OCI-LY7 (cell line): ENCODE results near the gene CIB1. TPM values are rescaled to one million over a fixed set of nuclear protein-coding genes. Genes with fewer than 3 reads are reported as not detected.

Experiments
- BruUV-seq: library from RNA; stranded (reverse); fragments of 400-500 nt; replicated peaks from 2 replicates; lab custom pipeline; 2021; lab: Mats Ljungman, UMichigan
- CTCF ChIA-PET: fragments of 300-600 bp; sonication (Branson Sonifier 250); formaldehyde crosslinking; loops from one replicate; lab custom pipeline; 2022; ENCODE audit warnings: antibody characterized with exemption; ENCODE audit not compliant: unreplicated experiment; lab: Charles Lee
- POLR2A ChIA-PET: fragments of 300-600 bp; sonication (Branson Sonifier 250); formaldehyde crosslinking; loops from one replicate; lab custom pipeline; 2022; ENCODE audit warnings: antibody characterized with exemption; lab: Charles Lee
- DNase-seq: peaks from one replicate; pipeline ENCODE4 v3.0.0-alpha.2; 2015; ENCODE audit warnings: low spot score
- H2AFZ ChIP-seq: fragments of 200-600 bp; sonication (generic), shearing (Covaris generic); 2 replicates; pipeline ENCODE4 v1.6.1; 2014; ENCODE audit warnings: mild to moderate bottlenecking, antibody characterized with exemption, low read length, moderate library complexity
- H3K27ac ChIP-seq: fragments of 200-600 bp; sonication (generic); 2 replicates; pipeline ENCODE4 v1.5.1; 2014; ENCODE audit warnings: mixed run types, low read depth, mild to moderate bottlenecking, moderate library complexity, low read length, inconsistent platforms; ENCODE audit not compliant: poor library complexity, severe bottlenecking
- H3K36me3 ChIP-seq: fragments of 200-600 bp; sonication (generic); 2 replicates; pipeline ENCODE4 v1.6.1; 2014; ENCODE audit warnings: mild to moderate bottlenecking, antibody characterized with exemption, low read length, moderate library complexity, mixed read lengths; ENCODE audit not compliant: insufficient read depth
- H3K4me1 ChIP-seq: fragments of 200-600 bp; sonication (generic); 2 replicates; pipeline ENCODE4 v1.5.1; 2014; ENCODE audit warnings: mild to moderate bottlenecking, low read length; ENCODE audit not compliant: insufficient read depth, poor library complexity, severe bottlenecking
- H3K4me2 ChIP-seq: fragments of 200-600 bp; sonication (generic); 2 replicates; pipeline ENCODE4 v1.6.1; 2014; ENCODE audit warnings: mild to moderate bottlenecking, low read length
- H3K4me3 ChIP-seq: fragments of 200-600 bp; sonication (generic); 2 replicates; pipeline ENCODE4 v1.5.1; 2014; ENCODE audit warnings: mild to moderate bottlenecking, low read depth, low read length; ENCODE audit not compliant: poor library complexity, severe bottlenecking
- H3K79me2 ChIP-seq: fragments of 200-600 bp; sonication (generic); 2 replicates; pipeline ENCODE4 v1.6.1; 2016; ENCODE audit warnings: low read depth, mild to moderate bottlenecking, low read length, moderate library complexity, mixed read lengths; ENCODE audit not compliant: insufficient read depth
- H3K9me2 ChIP-seq: fragments of 200-600 bp; sonication (generic); 2 replicates; pipeline ENCODE4 v1.6.1; 2016; ENCODE audit warnings: mild to moderate bottlenecking, low read length, mixed read lengths; ENCODE audit not compliant: insufficient read depth
- H3K9me3 ChIP-seq: fragments of 200-600 bp; sonication (generic); 2 replicates; pipeline ENCODE4 v1.6.1; 2014; ENCODE audit warnings: mild to moderate bottlenecking, mixed run types, low read length, mixed read lengths
- H4K20me1 ChIP-seq: fragments of 200-600 bp; sonication (generic); 2 replicates; pipeline ENCODE4 v1.6.1; 2014; ENCODE audit warnings: mild to moderate bottlenecking, antibody characterized with exemption, low read length, moderate library complexity, mixed read lengths; ENCODE audit not compliant: insufficient read depth
- EZH2phosphoT487 ChIP-seq: fragments of 200-600 bp; sonication (generic); IDR thresholded peaks from 2 replicates; pipeline ENCODE4 v1.6.1; 2018; ENCODE audit warnings: low read depth, borderline replicate concordance, mild to moderate bottlenecking, mixed run types, antibody characterized with exemption, low read length, moderate library complexity, mixed read lengths
- intact Hi-C: fragments of 100-400 bp; cut with micrococcal nuclease; formaldehyde crosslinking; loops from one replicate; pipeline ENCODE4 v1.10.0; 2022; ENCODE audit not compliant: unreplicated experiment
- total RNA-seq, 2 experiments: library from RNA; depleted of rRNA in 1 of 2; stranded (reverse); fragments of >200 nt in 1 of 2; shearing (Covaris generic) in 1 of 2; gene quantifications; 2 replicates each; pipeline ENCODE4 v1.2.3, GENCODE V29; 2014 to 2022
- TF ChIP-seq, protein P1 (sequence below): fragments of 200-600 bp; sonication (generic); conservative IDR thresholded peaks from 2 replicates; pipeline ENCODE4 v1.5.1; 2014; ENCODE audit warnings: mild to moderate bottlenecking, antibody characterized with exemption, low read length, moderate library complexity, mixed read lengths

The CIB1 gene
- total RNA-seq, 2 experiments from 2014 or later, result 52.8 to 54.5 TPM

DNA sequence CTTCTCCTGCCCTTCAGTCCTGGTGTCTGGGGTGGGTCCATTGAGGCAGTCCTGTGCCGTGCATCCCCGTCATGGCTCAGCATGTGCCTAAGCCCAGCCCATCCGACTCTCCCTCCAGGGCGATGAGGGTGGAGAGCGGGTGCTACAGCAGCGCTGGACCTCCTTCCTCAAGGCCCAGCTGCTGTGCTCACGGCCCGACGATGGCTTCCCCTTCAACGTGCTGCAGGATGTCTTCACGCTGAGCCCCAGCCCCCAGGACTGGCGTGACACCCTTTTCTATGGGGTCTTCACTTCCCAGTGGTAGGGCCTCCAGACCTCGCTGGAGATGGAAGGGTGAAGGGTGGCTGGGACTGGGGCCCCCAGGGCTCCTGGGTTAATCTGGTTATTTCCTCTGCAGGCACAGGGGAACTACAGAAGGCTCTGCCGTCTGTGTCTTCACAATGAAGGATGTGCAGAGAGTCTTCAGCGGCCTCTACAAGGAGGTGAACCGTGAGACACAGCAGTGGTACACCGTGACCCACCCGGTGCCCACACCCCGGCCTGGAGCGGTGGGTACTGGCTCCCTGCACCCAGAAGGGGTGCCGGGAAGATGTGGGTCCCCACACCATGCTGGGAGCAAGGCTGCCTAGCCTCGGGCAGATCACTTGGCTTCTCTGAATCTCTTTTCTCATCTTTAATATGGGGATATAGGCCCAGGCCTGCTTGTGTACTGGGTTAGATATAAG lies 10.1 kb downstream of the CIB1 start:
- Histone ChIP-seq H3K4me1 (peaks cover 5% of the 10 kb centered on the region), H3K27ac (no peak overlapping the region), H3K4me2 (no peak overlapping the region), H3K36me3 (peaks cover 43% of the 10 kb centered on the region; the same call in 1 of the 2 replicates), H4K20me1 (no peaks in the 10 kb centered on the region), H3K9me2 (no peaks in the 10 kb centered on the region), H3K9me3 (no peaks in the 10 kb centered on the region), H3K79me2 (no peaks in the 10 kb centered on the region), H3K4me3 (no peak overlapping the region), H2AFZ (no peak overlapping the region)
- ChIA-PET CTCF (no interaction called here), POLR2A (no interaction called here)
- intact Hi-C loops, result no loop called here
- no TSS peak for BruUV-seq
- no peak for DNase-seq
- no peak for TF ChIP-seq EZH2phosphoT487
- TF ChIP-seq, protein P1, sequence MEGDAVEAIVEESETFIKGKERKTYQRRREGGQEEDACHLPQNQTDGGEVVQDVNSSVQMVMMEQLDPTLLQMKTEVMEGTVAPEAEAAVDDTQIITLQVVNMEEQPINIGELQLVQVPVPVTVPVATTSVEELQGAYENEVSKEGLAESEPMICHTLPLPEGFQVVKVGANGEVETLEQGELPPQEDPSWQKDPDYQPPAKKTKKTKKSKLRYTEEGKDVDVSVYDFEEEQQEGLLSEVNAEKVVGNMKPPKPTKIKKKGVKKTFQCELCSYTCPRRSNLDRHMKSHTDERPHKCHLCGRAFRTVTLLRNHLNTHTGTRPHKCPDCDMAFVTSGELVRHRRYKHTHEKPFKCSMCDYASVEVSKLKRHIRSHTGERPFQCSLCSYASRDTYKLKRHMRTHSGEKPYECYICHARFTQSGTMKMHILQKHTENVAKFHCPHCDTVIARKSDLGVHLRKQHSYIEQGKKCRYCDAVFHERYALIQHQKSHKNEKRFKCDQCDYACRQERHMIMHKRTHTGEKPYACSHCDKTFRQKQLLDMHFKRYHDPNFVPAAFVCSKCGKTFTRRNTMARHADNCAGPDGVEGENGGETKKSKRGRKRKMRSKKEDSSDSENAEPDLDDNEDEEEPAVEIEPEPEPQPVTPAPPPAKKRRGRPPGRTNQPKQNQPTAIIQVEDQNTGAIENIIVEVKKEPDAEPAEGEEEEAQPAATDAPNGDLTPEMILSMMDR, result no peak

DNA sequence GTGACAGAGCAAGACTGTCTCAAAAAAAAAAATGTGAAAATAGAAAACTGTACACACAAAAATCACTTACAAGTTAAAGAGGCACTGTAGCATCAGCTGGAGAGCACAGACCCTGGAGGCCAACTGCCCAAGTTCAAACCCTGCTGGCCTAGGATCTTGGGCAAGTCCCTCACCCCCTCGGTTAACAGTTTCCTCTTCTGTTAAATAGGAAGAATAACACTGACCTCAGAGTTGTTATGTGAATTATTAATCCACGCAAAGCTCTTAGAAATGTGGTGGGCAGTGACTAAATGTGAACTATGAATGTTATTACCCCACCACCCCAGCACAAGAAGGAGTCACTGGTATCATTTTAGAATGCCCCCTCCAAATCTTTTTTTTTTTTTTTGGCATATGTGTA lies 11.2 kb downstream of the CIB1 start:
- Histone ChIP-seq H3K9me2 (no peaks in the 10 kb centered on the region), H3K4me3 (no peak overlapping the region), H3K4me2 (no peak overlapping the region), H3K79me2 (no peaks in the 10 kb centered on the region), H3K36me3 (peaks cover 33% of the 10 kb centered on the region; the same call in 1 of the 2 replicates), H4K20me1 (no peaks in the 10 kb centered on the region), H2AFZ (no peak overlapping the region), H3K4me1 (peaks cover 5% of the 10 kb centered on the region), H3K9me3 (no peaks in the 10 kb centered on the region), H3K27ac (no peak overlapping the region)
- TF ChIP-seq EZH2phosphoT487, result no peak
- TF ChIP-seq, protein P1, result no peak
- DNase-seq, result no peak
- POLR2A ChIA-PET, result interaction anchor here (0.6 kb wide), 1 partner anchor 492 kb away, joined by 3 read pairs; no protein-coding TSS in a partner anchor
- intact Hi-C loops, result no loop called here
- CTCF ChIA-PET, result no interaction called here
- no TSS peak for BruUV-seq
